GM18511 (cell line): ENCODE data around the gene ZC3H18.

Experiments
- ATAC-seq: cut with Tn5 transposase; IDR thresholded peaks from one replicate; pipeline ENCODE4 v1.9.1; 2021; ENCODE audit warnings: mild to moderate bottlenecking, moderate library complexity; ENCODE audit not compliant: unreplicated experiment

Gene ZC3H18

DNA sequence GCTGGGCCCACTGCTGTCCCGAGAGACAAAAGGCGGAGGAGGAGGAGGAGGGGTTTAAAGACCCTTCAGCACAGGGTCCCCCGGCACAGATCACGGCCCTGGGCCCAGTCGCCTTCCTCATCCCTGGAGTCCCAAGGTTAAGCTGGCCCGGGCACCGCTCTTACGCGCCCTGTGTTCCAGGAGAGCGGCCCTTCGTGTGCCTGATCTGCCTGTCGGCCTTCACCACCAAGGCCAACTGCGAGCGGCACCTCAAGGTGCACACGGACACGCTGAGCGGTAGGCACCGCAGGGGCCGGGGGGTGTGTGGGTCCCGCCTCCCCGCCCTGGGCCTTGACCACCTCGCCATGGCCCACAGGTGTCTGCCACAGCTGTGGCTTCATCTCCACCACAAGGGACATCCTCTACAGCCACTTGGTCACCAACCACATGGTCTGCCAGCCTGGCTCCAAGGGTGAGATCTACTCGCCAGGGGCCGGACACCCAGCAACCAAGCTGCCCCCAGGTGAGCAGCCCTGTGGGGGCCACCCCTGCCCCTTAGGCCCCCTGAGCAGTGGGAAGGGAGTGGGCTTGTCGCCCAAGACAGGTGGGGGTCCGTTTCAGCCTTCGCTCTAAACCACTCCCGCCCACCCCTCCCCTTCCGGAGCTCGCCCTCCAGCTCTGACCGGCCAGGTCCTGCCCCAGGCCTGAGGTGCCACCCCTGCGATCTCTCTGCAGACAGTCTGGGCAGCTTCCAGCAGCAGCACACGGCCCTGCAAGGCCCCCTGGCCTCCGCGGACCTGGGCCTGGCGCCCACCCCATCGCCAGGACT lies 37.6 kb upstream of the ZC3H18 start:
- ATAC-seq, result no peak

DNA sequence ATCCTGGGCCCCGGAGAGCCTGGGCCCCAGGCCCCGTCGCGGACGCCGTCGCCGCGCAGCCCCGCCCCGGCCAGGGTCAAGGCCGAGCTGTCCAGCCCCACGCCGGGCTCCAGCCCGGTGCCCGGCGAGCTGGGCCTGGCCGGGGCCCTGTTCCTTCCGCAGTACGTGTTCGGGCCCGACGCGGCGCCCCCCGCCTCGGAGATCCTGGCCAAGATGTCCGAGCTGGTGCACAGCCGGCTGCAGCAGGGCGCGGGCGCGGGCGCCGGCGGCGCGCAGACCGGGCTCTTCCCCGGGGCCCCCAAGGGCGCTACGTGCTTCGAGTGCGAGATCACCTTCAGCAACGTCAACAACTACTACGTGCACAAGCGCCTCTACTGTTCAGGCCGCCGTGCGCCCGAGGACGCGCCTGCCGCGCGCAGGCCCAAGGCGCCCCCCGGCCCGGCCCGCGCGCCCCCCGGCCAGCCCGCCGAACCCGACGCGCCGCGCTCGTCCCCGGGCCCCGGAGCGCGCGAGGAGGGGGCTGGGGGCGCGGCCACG lies 36.8 kb upstream of the ZC3H18 start:
- ATAC-seq, result no peak

GRCh38 chr16:88533932-88534637 lies 36.1 kb upstream of the ZC3H18 start:
- peak; percentile 81 for ATAC-seq

GRCh38 chr16:88534638-88535190 lies 35.5 kb upstream of the ZC3H18 start:
- peak; percentile 34 for ATAC-seq

DNA sequence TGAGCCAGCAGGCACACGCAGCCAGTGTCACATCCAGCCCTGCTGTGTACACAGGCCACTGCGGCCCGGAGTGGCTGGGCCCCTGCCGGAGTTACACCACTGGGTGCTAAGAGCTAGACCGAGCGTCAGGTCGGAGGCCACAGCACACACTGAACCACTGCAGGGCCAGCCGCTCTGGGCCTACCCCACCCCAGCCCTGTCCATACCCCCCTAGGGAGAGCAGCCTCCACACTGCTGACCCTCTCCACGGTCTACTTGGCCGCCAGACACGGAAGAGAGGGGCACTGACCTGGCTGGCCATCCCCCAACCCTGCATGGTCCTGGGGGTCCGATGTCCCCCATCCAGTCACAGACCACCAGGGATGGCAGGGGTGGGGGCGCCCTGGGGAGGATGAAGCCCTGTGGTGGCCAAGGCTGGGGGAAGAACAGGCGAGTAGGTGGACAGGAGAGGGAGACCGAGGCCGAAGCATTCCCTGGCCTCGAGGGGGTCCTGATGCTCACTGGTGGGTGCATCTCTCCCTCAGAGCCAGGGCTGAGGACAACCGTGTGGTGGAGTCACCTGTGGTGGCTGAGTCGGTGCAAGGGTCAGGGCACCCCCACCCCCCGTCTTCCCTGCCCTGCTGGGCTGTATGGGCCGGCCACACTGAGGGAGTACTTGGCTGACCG lies 34.9 kb upstream of the ZC3H18 start:
- no peak for ATAC-seq

- no peak for ATAC-seq
These were observed 34.4 kb upstream of the ZC3H18 start for GRCh38 chr16:88535857-88536222.

DNA sequence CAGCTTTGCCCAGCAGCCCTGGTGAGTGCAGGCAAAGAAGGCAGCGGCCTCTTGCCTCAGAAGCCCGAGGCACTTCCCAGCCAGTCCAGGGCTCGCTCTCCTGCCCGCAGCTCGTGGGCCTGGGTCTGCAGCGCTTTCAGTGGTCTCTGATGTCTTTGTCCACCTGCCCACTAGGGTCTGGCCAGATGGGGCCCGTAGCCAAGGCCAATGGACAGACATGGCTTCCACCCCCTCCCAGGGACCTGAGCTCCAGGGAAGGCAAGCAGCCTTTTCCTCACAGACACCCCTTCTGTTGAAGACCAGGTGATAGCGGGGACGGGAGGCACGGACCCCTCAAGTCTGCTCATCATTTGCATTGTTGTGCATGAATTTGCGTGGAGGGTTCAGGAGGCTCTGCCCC lies 33.7 kb upstream of the ZC3H18 start:
- ATAC-seq, result no peak

GRCh38 chr16:88536971-88537751 lies 33.0 kb upstream of the ZC3H18 start:
- no peak for ATAC-seq

- ATAC-seq, result no peak
These were observed 32.3 kb upstream of the ZC3H18 start for GRCh38 chr16:88537859-88538258.

DNA sequence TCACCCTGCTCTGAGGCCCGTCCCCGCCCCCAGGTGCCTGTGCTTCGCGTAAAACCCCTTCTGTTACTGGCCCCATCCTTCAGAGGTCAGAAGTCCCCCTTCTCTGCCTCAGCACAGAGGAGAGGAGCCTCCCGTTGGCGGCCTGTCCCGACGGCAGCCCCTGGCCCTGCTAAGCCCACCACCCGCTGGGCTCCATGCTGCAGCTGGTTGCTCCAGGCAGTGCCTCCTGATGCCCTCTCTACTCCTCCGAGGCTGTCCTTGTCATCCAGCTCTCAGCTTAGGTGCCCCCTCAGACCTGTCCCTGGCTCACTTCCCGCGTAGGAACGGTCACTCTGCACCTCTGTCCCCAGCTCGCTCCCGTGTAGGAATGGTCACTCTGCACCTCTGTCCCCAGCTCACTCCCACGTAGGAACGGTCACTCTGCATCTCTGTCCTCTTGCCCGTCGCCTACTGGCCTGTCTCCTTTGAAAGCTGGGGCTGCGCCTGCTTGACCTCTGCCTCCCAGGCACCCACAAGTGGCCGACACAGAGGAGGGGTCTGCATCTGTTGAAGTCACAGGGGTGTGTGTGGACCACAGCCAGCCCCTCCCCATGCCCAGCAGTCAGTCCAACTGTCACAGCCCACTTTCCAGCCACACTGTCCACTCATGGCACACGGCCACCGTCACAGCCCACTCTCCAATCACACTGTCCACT lies 31.7 kb upstream of the ZC3H18 start:
- no peak for ATAC-seq

GRCh38 chr16:88539261-88539651 lies 30.9 kb upstream of the ZC3H18 start:
- no peak for ATAC-seq

DNA sequence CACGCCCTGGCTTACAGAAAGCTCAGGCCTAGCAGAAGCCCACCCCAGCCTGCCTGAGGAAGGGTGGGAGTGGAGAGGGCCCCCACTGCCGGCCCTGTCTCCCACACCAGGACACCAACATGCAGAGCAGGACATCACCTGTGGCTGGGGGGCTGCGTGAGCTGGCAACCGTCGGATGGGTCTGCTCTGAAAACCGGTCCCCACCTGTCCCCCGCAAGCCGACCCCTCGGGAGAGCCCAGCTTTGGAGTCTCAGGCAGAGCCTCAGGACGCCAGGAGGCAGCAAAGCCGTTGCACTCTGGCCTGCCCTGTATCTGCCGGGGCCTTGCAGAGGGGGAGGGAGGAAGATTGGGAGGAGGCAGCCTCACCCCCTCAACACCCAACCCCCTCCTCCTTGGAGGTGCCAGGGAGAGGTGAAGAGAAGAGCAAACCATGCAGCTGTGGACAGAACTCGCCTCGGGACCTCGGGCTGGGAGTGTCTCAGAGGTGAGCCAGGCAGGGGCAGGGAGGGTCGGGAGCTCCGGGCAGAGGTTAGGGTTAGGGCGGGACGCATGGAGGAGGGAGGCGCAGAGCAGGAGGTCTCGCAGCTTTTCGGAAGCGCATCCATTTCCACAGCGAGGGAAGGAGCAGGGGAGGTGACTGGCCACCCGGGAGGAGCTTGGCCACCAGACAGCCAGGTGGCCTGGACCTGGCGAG lies 30.4 kb upstream of the ZC3H18 start:
- ATAC-seq, result no peak

GRCh38 chr16:88540346-88540977 lies 29.7 kb upstream of the ZC3H18 start:
- ATAC-seq, result no peak

DNA sequence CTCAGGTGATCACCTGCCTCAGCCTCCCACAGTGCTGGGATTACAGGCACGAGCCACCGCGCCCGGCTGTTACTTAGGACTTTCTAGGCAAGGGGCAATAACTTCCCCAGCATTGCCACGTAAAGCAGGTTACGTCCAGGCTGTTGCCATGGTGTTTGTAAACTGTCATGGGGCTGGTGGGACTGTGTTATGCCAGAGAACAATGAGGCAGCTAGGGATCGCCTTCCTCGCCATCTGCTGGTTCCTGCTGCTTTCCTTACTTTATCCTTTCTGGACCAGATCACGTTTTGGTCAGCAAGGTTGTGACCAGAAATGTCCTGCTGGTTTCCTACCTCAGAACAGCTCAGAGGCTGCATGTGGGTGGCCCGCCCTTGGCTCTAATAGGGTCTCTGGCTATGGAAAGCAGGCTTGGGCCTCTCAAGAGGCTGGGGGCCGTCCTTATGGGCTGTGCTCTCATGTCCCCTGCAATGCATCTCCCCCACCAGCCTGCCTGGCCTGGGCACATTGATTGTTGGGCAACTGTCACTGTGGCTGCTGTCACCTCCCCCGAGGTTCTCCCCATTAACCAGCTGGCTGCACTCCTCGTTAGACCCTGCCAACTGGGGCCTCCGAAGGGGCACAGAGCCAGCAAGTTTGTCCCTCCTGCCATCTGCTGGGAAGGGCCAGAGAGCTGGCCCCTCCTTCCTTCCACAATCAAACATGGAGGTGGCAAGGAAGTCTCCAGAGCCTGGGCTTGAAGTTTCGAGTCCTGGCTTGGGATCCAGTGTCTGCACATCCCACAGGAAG lies 28.2 kb upstream of the ZC3H18 start:
- ATAC-seq, result no peak

DNA sequence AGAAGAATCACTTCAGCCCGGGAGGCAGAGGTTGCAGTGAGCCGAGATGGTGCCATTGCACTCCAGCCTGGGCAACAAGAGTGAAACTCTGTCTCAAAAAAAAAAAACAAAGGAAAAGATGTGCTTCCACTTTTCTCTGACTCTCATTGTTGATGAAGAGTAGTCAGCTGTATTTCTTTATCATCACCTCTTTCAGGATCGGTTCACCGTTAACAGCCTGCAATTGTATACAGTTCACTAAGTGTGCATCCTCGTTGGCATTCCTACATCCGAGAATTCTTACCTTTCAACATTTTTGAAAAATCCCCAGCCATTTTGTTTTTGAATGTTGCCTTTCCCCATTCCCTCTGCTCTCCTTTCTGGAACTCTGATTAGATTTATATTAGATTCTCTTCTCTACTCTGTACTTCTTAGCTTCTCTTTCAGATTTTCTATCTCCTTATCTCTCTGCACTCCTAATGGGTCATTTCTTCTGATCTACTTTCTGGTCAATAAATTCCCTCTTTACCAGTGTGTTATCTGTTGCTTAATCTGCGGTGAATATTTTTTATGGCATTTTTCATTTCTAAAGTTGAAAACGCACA lies 26.9 kb upstream of the ZC3H18 start:
- no peak for ATAC-seq

DNA sequence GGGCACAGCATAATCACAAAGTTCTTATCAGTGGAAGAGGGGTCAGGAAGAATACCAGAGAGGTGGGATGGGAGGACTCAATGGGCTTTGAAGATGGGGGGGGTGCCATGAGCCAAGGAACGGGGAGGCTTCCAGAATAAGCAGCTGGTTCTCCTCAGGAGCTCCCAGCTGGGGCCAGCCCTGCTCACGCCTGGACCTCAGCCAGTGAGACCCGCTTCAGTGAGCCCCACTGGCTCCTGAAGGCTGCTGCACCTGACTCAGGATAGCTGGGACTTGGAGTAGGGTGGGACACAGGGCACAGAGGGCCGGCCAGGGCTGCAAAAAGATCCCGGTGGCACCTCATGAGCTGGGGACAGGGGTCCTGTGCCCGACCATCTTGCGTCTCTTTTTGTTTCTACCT lies 24.4 kb upstream of the ZC3H18 start:
- ATAC-seq, result no peak

- no peak for ATAC-seq
These were observed 21.9 kb upstream of the ZC3H18 start for GRCh38 chr16:88548131-88548874.
